GM12873 (cell line): ENCODE data around the gene DNAAF9.

ENCODE experiments used
- TF ChIP-seq, protein P1 (sequence below): IDR thresholded peaks from 2 replicates; pipeline ENCODE4 v1.5.1; 2012; ENCODE audit warnings: low read depth, mild to moderate bottlenecking, moderate library complexity, low read length, control low read depth; ENCODE audit not compliant: insufficient read depth; ENCODE audit errors: missing control alignments

The DNAAF9 gene

GRCh38 chr20:3407040-3407770 is at the start of gene DNAAF9:
DNAAF9 (minus strand) TSS chr20:3407669; CDS start chr20:3407557, 112 bp downstream.
- TF ChIP-seq, protein P1, sequence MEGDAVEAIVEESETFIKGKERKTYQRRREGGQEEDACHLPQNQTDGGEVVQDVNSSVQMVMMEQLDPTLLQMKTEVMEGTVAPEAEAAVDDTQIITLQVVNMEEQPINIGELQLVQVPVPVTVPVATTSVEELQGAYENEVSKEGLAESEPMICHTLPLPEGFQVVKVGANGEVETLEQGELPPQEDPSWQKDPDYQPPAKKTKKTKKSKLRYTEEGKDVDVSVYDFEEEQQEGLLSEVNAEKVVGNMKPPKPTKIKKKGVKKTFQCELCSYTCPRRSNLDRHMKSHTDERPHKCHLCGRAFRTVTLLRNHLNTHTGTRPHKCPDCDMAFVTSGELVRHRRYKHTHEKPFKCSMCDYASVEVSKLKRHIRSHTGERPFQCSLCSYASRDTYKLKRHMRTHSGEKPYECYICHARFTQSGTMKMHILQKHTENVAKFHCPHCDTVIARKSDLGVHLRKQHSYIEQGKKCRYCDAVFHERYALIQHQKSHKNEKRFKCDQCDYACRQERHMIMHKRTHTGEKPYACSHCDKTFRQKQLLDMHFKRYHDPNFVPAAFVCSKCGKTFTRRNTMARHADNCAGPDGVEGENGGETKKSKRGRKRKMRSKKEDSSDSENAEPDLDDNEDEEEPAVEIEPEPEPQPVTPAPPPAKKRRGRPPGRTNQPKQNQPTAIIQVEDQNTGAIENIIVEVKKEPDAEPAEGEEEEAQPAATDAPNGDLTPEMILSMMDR: peak; percentile 21

- TF ChIP-seq, protein P1: no peak
Observed at GRCh38 chr20:3456648-3457047, 49.2 kb upstream of the DNAAF9 start.

DNA sequence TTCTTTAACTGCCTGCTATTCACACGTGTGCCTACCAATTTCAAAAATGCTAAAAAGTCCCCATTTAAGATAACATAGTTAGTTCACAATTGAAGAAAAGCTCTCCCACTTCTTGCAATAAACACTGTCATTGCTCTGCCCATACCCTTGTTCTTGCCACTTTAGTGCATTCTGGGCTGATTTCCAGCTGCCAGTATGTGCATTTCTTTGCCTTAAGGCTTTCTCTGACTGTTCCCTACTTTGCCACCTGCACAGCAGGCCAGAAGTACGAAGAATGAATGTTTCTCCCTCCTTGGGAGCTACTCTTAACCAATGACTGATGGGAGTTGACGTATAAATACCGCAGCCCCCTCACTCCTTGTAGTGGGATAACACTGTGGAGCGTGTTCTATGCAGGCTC is 47.4 kb upstream of the DNAAF9 start:
- TF ChIP-seq, protein P1: no peak

DNA sequence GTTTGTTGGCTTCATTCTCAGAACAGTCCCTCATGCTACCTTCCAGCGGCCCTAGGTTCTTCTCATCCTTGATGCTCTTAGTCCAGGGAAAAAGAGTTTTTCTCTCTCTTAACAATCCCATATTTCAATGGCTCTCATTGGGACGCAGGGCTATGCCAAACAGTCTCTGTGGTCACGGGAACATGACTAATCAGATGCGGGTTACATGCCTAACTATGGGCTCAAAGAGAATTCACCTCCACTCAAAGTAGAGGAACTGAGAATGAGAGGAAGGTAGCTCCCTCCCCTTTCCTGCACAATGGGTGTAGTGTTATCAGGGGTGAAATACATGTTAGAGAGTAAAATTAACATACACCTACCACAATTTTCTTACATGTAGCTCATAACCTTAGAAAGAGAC is 45.2 kb upstream of the DNAAF9 start:
- TF ChIP-seq, protein P1: no peak

- TF ChIP-seq, protein P1: no peak
Observed at GRCh38 chr20:3452136-3452535, 44.7 kb upstream of the DNAAF9 start.

DNA sequence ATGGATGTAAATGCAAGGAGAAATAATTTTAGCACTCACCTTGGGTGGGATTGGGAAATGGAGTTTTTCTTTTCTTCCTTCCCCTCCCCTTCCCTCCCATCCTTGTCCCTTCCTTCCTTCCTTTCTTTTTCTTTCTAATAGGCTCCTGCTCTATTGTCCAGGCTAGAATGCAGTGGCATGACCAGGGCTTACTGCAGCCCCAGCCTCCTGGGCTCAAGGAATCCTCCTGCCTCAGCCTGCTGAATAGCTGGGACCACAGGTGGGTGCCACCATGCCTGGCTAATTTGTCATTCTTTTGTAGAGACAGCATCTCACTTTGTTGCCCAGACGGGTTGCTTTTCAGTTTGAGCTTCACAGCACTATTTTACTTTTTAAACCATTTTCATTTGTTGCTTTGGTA is 41.9 kb upstream of the DNAAF9 start:
- TF ChIP-seq, protein P1: no peak

DNA sequence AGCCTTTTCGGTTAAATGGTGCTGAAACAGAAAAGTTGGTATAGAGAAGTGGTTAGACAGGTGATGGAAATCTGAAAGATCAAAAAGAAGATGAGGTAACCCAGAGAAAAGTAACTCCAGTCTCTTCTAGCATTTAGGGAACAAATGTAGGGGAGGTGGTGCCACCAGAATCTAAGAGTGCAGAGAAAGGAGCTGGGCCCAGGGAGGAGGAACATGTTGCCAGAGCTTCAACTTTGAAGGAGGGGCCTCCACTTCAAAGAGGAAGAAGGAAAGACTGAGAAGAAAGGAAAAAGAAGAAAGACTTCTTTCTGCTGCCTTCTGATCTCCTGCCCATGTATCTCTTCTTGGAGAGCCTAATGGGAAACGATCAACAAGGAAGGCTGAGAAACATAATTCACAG is 39.9 kb upstream of the DNAAF9 start:
- TF ChIP-seq, protein P1: no peak
